Stomach smooth muscle (tissue), 2 donors: ENCODE results near the gene IPCEF1.

Source experiments
- H3K27ac ChIP-seq: one replicate; pipeline ENCODE4 v1.7.0; 2013; ENCODE audit warnings: mild to moderate bottlenecking, low read length, inconsistent platforms
- H3K27me3 ChIP-seq, 2 donors: one replicate each; pipeline ENCODE4 v1.7.0; 2013; ENCODE audit warnings: low read length in 2 of 2; ENCODE audit not compliant: insufficient read depth in 2 of 2, control insufficient read depth in 1 of 2
- H3K36me3 ChIP-seq, 2 donors: one replicate each; pipeline ENCODE4 v1.7.0; 2013; ENCODE audit warnings: low read length in 2 of 2; ENCODE audit not compliant: control insufficient read depth in 2 of 2, insufficient read depth in 2 of 2
- H3K4me1 ChIP-seq: one replicate; pipeline ENCODE4 v1.7.0; 2013; ENCODE audit warnings: low read length; ENCODE audit not compliant: control insufficient read depth, insufficient read depth
- H3K4me3 ChIP-seq, 2 donors: one replicate each; pipeline ENCODE4 v1.7.0; 2013; ENCODE audit warnings: low read length in 2 of 2
- H3K9ac ChIP-seq, 2 donors: one replicate each; pipeline ENCODE4 v1.7.0; 2013; ENCODE audit warnings: low read length in 2 of 2, mild to moderate bottlenecking in 1 of 2
- H3K9me3 ChIP-seq, 2 donors: one replicate each; pipeline ENCODE4 v1.7.0; 2013; ENCODE audit warnings: low read length in 2 of 2; ENCODE audit not compliant: control insufficient read depth in 2 of 2
- donor health status: healthy.
- donor health status: Pancreatic carcinoma.

IPCEF1 gene

DNA sequence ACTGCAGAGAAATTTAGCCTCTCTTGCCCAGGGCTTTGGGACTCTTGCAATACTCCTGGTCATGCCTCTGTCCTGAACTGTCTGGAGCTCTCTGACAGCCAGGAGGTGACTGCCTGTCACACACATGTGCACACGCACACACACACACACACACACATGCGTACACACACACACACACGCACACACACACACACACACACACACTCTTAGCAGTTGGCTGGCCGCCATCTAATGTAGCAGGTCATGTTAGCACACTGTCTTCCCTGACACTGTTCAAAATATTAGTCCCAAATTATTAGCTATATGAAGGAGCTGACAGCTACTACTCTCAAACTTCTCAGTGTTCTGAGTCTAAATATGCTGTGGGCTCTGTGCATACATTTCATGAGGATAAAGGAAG lies 60.9 kb downstream of the IPCEF1 start:
- Histone ChIP-seq H3K9ac (no peak overlapping the region), H3K27me3 (peaks cover 0 to 2% of the 10 kb centered on the region in 2 donors), H3K9me3 (no peaks in the 10 kb centered on the region), H3K4me3 (no peak overlapping the region), H3K27ac (no peak overlapping the region), H3K36me3 (no peaks in the 10 kb centered on the region), H3K4me1 (no peaks in the 10 kb centered on the region)

DNA sequence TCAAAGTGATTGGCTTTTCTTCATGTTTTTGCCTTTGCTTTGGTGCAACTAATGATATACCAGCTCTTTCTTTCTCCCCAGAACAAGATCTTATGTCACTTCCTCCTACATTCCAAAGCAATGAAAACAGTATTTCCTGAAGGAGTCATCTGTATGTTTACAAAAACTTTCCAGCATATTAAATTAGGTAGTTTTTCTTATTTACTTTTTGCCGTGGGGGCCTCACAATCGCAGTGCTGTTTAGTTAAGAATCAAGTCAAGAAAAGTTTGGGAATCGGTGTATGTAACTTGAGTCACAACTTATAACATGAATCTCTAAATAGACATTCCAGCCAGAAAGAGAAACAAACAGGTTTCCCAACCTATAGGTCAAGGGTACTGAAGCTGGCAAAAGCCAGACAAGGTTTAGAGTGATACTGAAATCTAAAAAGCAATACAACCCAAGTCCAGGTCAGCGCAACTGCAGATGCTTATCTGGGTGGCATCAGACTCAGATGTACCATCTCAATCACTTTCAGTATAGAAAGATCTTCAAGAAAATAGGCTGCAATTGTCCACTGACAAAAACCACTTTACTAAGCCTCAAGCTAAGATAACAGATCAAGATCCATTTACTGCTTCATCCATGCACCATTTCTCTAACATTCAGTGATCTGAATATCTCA lies 63.6 kb downstream of the IPCEF1 start:
- no peak overlapping the region for H3K9ac ChIP-seq
- peaks cover 0 to 6% of the 10 kb centered on the region in 2 donors for H3K9me3 ChIP-seq
- no peak overlapping the region for H3K27ac ChIP-seq
- H3K27me3 ChIP-seq = peaks cover 0 to 2% of the 10 kb centered on the region in 2 donors
- H3K36me3 ChIP-seq = no peaks in the 10 kb centered on the region
- H3K4me1 ChIP-seq = no peaks in the 10 kb centered on the region
- no peak overlapping the region for H3K4me3 ChIP-seq

DNA sequence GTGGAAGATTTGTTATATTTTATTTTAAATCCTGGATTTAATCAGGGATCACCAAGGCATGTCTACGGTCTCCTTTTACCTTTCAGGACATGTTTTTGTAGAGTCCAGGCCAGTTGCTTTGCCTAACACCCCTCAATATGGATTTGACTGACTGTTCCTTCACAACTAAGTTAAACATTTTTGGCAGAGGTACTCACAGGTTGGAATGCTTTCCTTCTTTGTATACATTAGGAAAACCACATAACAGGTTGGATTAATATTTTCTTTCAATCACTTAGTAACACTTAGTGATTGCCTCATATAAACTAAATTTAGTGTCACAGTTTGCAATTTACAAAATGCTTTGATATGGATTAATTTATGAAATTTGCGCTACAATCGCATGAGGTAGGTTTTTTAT lies 64.5 kb downstream of the IPCEF1 start:
- peaks cover 0 to 6% of the 10 kb centered on the region in 2 donors for H3K9me3 ChIP-seq
- H3K27me3 ChIP-seq = peaks cover 0 to 2% of the 10 kb centered on the region in 2 donors
- no peak overlapping the region for H3K9ac ChIP-seq
- H3K27ac ChIP-seq = no peak overlapping the region
- no peak overlapping the region for H3K4me3 ChIP-seq
- no peaks in the 10 kb centered on the region for H3K36me3 ChIP-seq
- no peaks in the 10 kb centered on the region for H3K4me1 ChIP-seq

DNA sequence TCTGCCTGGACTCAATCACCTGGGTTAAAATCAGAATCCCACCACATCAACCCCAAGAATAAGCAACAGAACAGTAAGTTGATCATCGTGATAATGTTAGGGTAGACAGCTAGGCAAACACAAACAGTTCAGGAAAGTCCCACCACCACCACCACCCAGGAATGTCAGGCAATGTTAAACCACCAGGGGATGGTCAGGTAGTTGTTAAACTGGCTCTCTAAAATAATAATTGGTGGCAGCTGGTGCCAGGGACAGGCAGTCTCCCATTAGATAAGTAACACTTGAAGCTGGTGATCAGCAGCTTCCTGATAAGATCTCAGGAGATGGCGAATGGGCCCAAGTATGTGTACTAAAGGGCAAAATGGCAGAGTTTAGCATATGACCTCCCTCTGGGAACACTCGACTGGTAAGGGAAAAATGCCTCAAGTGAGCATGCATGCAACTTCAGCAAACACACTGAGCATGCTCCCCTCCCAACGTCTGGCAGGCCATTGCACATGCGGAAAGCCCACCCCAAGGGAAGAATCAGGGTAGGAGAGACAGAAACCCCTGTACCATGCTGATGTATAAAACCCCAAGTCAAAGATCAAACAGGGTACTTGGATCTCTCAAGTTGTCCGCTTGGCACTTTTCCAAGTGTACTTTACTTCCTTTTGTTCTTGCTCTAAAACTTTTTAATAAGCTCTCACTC lies 66.6 kb downstream of the IPCEF1 start:
- Histone ChIP-seq H3K4me3 (no peak overlapping the region), H3K36me3 (no peaks in the 10 kb centered on the region), H3K9ac (no peak overlapping the region), H3K27ac (no peak overlapping the region), H3K27me3 (no peaks in the 10 kb centered on the region), H3K4me1 (no peaks in the 10 kb centered on the region), H3K9me3 (peaks cover 0 to 6% of the 10 kb centered on the region in 2 donors)

DNA sequence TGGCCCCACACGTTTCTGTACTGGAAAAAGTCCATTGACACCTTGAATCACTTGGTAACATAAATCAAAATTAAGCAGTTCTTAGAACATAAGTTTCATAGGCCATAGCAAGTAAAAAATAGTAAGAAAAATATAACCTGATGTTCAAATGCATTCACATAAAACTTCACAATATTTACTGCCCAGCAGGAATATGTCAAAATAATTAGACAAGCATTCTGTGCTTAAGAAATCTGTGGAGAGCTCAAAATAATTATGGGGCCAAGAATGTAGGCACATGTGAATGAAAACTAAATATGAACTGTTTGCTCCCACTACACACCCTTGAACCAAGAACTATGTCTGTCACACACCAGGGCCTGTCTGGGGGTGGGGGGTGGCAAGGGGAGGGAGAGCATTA lies 70.8 kb downstream of the IPCEF1 start:
- Histone ChIP-seq H3K4me1 (no peaks in the 10 kb centered on the region), H3K27me3 (no peaks in the 10 kb centered on the region), H3K27ac (no peak overlapping the region), H3K36me3 (no peaks in the 10 kb centered on the region), H3K9me3 (peaks cover 0 to 10% of the 10 kb centered on the region in 2 donors), H3K4me3 (no peak overlapping the region), H3K9ac (no peak overlapping the region)

DNA sequence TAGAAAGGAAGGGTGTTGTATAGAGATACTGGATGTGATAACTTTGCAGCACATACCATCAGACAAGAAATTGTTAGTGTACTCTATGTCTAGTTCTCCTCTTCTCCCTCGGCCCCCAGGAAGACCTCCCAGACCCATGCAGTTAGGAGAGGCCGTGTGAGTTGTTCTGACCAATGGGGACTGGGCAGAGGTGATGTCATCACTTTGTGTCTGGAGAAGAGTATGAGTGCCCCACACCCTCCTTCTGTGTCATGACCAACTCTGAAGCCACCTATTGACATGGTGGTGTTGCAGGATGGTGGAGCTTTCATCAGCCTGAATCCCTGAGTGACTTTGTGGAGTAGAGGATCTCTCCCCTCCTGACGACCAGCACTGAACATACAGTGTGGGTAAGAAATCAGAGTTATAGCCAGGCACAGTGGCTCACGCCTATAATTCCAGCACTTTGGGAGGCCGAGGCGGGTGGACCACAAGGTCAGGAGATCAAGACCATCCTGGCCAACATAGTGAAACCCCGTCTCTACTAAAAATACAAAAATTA lies 72.2 kb downstream of the IPCEF1 start:
- no peaks in the 10 kb centered on the region for H3K27me3 ChIP-seq
- H3K4me3 ChIP-seq = no peak overlapping the region
- H3K27ac ChIP-seq = no peak overlapping the region
- no peaks in the 10 kb centered on the region for H3K4me1 ChIP-seq
- peaks cover 0 to 5% of the 10 kb centered on the region in 2 donors for H3K9me3 ChIP-seq
- no peak overlapping the region for H3K9ac ChIP-seq
- H3K36me3 ChIP-seq = no peaks in the 10 kb centered on the region

DNA sequence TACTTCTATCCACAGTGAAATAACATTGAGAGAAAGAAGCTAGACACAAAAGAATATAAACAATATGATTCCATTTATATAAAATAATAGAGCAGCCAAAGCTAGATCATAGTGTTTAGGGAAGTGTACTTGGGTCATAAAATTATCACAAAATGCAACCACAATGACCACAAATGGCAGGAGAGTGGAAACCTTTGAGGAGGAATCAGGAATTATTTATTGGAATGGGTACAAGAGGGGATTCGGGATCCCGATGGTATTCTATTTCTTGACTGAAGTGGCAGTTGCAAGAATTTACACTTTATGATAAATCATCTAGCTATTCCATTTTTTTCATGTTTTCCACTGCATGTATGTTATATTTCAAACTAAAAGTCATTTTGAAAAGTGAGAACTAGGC lies 76.1 kb downstream of the IPCEF1 start:
- Histone ChIP-seq H3K4me1 (no peaks in the 10 kb centered on the region), H3K27ac (no peak overlapping the region), H3K9me3 (peaks cover 0 to 5% of the 10 kb centered on the region in 2 donors), H3K36me3 (no peaks in the 10 kb centered on the region), H3K9ac (no peak overlapping the region), H3K4me3 (no peak overlapping the region), H3K27me3 (no peaks in the 10 kb centered on the region)

DNA sequence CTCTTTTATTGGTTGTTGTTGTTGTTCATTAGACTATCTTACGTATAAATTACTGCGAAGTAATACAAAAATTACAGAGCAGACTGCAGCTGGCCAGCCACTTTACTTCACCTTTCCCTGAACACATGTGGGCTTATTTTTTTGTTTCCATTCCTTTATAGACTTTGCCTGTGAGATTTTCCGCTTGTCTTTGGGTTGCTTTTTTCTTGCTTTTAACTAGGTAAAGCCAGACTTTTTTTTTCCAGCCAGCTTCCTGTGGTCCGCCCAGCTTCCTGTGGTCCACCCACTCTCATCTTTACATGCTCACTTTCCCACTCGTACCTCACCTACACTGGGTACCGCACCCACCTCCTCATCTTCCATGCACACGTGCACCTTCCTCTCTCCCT lies 79.0 kb downstream of the IPCEF1 start:
- peak overlapping the region in 1 of 2 donors; percentile 22 for H3K4me3 ChIP-seq
- H3K4me1 ChIP-seq = no peaks in the 10 kb centered on the region
- no peak overlapping the region for H3K27ac ChIP-seq
- no peak overlapping the region for H3K9ac ChIP-seq
- no peaks in the 10 kb centered on the region for H3K9me3 ChIP-seq
- H3K36me3 ChIP-seq = no peaks in the 10 kb centered on the region
- H3K27me3 ChIP-seq = no peaks in the 10 kb centered on the region

DNA sequence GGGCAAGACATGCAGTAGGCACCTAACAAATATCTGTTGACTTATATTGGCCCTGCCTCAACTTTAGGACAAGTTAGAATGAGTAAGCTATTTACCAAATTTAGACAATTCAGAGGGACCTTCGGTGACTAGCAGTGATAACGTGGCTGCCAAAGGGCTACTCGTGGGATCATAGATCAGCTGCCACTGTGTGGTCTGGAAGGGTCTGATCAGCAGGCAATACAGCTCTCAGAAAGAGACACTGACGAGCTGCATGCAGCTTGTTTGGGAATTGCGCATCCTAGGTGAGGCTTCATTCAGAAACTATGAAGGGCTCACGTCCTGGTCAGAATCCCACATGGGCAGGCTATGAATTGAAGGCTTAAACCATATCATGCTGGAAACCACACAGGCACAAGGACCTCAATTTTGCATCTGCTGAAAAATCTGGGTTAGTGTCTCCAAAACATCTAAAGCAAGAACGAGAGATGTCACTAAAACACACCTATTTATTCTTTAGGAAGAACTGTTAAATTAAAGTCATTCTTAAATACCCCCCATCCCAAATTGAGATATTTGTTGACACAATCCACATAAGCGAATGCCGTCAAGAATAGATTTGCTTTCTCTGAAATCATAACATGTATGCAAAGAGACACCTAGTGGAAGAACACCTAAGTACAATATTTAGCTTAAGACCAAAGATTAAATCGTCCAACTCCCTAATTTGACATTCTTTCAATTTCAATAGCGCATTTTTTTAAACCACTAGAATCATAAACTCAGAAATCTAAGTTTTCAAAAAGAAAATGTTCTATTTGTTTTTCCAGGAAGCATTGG lies 79.6 kb downstream of the IPCEF1 start:
- Histone ChIP-seq H3K4me3 (peak overlapping the region in 1 of 2 donors; percentile 22), H3K36me3 (no peaks in the 10 kb centered on the region), H3K27me3 (no peaks in the 10 kb centered on the region), H3K27ac (no peak overlapping the region), H3K4me1 (no peaks in the 10 kb centered on the region), H3K9ac (no peak overlapping the region), H3K9me3 (no peaks in the 10 kb centered on the region)

DNA sequence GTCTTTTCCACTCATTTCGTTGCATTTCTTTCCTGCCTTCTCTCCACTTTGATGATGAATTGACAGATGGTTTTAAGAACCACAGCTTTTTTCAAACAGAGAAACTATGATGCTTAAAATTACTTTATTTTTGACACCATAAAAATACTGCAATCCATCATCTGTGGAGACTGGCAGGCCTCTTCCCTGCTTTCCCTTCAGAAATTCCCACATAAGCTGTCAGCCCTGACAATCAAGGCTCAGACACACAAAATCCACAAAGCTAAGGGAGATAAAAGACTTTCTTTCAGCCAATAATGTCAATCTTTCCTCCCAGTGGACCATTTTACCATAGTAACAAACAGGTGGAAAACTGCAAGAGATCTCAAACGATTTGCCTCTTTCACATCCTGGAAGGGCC lies 82.4 kb downstream of the IPCEF1 start:
- Histone ChIP-seq H3K9ac (no peak overlapping the region), H3K4me1 (no peaks in the 10 kb centered on the region), H3K36me3 (no peaks in the 10 kb centered on the region)

More for the DNA sequence above, 82.4 kb downstream of the IPCEF1 start:
- no peaks in the 10 kb centered on the region for H3K27me3 ChIP-seq
- no peaks in the 10 kb centered on the region for H3K9me3 ChIP-seq
- H3K27ac ChIP-seq = no peak overlapping the region
- H3K4me3 ChIP-seq = no peak overlapping the region
